GM23338 (cell line): ENCODE results near the gene TXNDC2. TPM values are rescaled to one million over a fixed set of nuclear protein-coding genes. Genes with fewer than 3 reads are reported as not detected.

Experiments
- ATAC-seq: fragments of 200-7000 bp; cut with Tn5 transposase; 3 replicates; pipeline ENCODE4 v1.9.1; 2020
- DNase-seq: peaks from one replicate; pipeline ENCODE4 v3.0.0-alpha.2; 2015; ENCODE audit warnings: low spot score
- H2AFZ ChIP-seq: fragments of 200-600 bp; sonication (generic); 2 replicates; pipeline ENCODE4 v1.8.0; 2016; ENCODE audit warnings: antibody characterized with exemption, mild to moderate bottlenecking, moderate library complexity
- H3F3A ChIP-seq: fragments of 200-600 bp; sonication (generic); replicated peaks from 2 replicates; pipeline ENCODE4 v1.8.0; 2017; ENCODE audit warnings: antibody characterized with exemption, mixed run types, low read depth
- H3K27ac ChIP-seq: fragments of 200-600 bp; sonication (generic); 2 replicates; pipeline ENCODE4 v1.6.1; 2016; ENCODE audit warnings: low read depth
- H3K27me3 ChIP-seq: fragments of 200-600 bp; sonication (generic); 2 replicates; pipeline ENCODE4 v1.8.0; 2016; ENCODE audit warnings: mild to moderate bottlenecking, mixed run types, moderate library complexity; ENCODE audit not compliant: insufficient read depth
- H3K36me3 ChIP-seq: fragments of 200-600 bp; sonication (generic); 2 replicates; pipeline ENCODE4 v1.8.0; 2016; ENCODE audit warnings: mild to moderate bottlenecking; ENCODE audit not compliant: insufficient read depth
- H3K4me1 ChIP-seq: fragments of 200-600 bp; sonication (generic); 2 replicates; pipeline ENCODE4 v1.8.0; 2016; ENCODE audit warnings: mild to moderate bottlenecking, moderate library complexity; ENCODE audit not compliant: insufficient read depth
- H3K4me2 ChIP-seq: fragments of 200-600 bp; sonication (generic); 2 replicates; pipeline ENCODE4 v1.7.1; 2017; ENCODE audit warnings: mixed run types
- H3K4me3 ChIP-seq: fragments of 200-600 bp; sonication (generic); 2 replicates; pipeline ENCODE4 v1.6.1; 2016; ENCODE audit warnings: mixed run types
- H3K79me2 ChIP-seq: fragments of 200-600 bp; sonication (generic); replicated peaks from 2 replicates; pipeline ENCODE4 v1.8.0; 2017; ENCODE audit warnings: mild to moderate bottlenecking; ENCODE audit not compliant: insufficient read depth
- H3K9me2 ChIP-seq: fragments of 200-600 bp; sonication (generic); 2 replicates; pipeline ENCODE4 v1.8.0; 2017; ENCODE audit not compliant: insufficient read depth
- H4K20me1 ChIP-seq: fragments of 200-600 bp; sonication (generic); replicated peaks from 2 replicates; pipeline ENCODE4 v1.8.0; 2017; ENCODE audit warnings: mild to moderate bottlenecking; ENCODE audit not compliant: insufficient read depth
- H3K27ac Mint-ChIP-seq: 2 replicates; pipeline ENCODE4 v1.8.0; 2020; ENCODE audit warnings: inconsistent platforms, mild to moderate bottlenecking, moderate library complexity, mixed read lengths
- H3K27me3 Mint-ChIP-seq: 3 replicates; pipeline ENCODE4 v1.8.0; 2022; ENCODE audit warnings: low read depth, mild to moderate bottlenecking, moderate library complexity, mixed read lengths, inconsistent platforms; ENCODE audit not compliant: insufficient read depth, poor library complexity
- H3K36me3 Mint-ChIP-seq: 3 replicates; pipeline ENCODE4 v1.8.0; 2021; ENCODE audit warnings: low read depth, mild to moderate bottlenecking, inconsistent platforms, moderate library complexity, mixed read lengths
- H3K4me1 Mint-ChIP-seq: 3 replicates; pipeline ENCODE4 v1.8.0; 2020; ENCODE audit warnings: mild to moderate bottlenecking, inconsistent platforms, mixed read lengths
- H3K4me3 Mint-ChIP-seq: 3 replicates; pipeline ENCODE4 v1.8.0; 2021; ENCODE audit warnings: moderate library complexity, mild to moderate bottlenecking, inconsistent platforms, mixed read lengths
- H3K9me3 Mint-ChIP-seq: 3 replicates; pipeline ENCODE4 v1.8.0; 2020; ENCODE audit warnings: moderate library complexity, mild to moderate bottlenecking, inconsistent platforms, mixed read lengths
- CREB1 ChIP-seq: fragments of 250-450 bp; sonication (Bioruptor Pico); IDR thresholded peaks from 2 replicates; pipeline ENCODE4 v1.5.0; 2020; ENCODE audit warnings: low read depth, mild to moderate bottlenecking, moderate library complexity
- EZH2 ChIP-seq: fragments of 200-600 bp; sonication (generic); IDR thresholded peaks from one replicate; pipeline ENCODE4 v1.8.0; 2017; ENCODE audit warnings: antibody characterized with exemption, mild to moderate bottlenecking, low read depth; ENCODE audit not compliant: unreplicated experiment
- EZH2phosphoT487 ChIP-seq: fragments of 200-600 bp; sonication (generic); IDR thresholded peaks from one replicate; pipeline ENCODE4 v1.8.1; 2018; ENCODE audit warnings: antibody characterized with exemption; ENCODE audit not compliant: unreplicated experiment
- JUNB ChIP-seq: IDR thresholded peaks from one replicate; pipeline ENCODE4 v1.6.1; 2016; ENCODE audit warnings: antibody characterized with exemption; ENCODE audit not compliant: unreplicated experiment
- NANOG ChIP-seq: IDR thresholded peaks from 2 replicates; pipeline ENCODE4 v1.6.1; 2016; ENCODE audit warnings: antibody characterized with exemption, borderline replicate concordance
- POLR2AphosphoS5 ChIP-seq: IDR thresholded peaks from 2 replicates; pipeline ENCODE4 v1.6.1; 2016; ENCODE audit warnings: antibody characterized with exemption, low read depth
- STAT1 ChIP-seq: IDR thresholded peaks from one replicate; pipeline ENCODE4 v1.6.1; 2016; ENCODE audit warnings: antibody characterized with exemption; ENCODE audit not compliant: unreplicated experiment
- ZNF114 ChIP-seq: fragments of 250-450 bp; sonication (Bioruptor Pico); IDR thresholded peaks from 2 replicates; pipeline ENCODE4 v1.5.0; 2020; ENCODE audit warnings: mild to moderate bottlenecking, moderate library complexity
- ZNF331 ChIP-seq: fragments of 250-450 bp; sonication (Bioruptor Pico); IDR thresholded peaks from 2 replicates; pipeline ENCODE4 v1.5.0; 2020; ENCODE audit warnings: low read depth, mild to moderate bottlenecking, moderate library complexity
- polyA plus RNA-seq: library from polyadenylated mRNA; unstranded; fragments of >200 nt; fragmentation: Nextera tagmentation; extraction: Ambion mirVana; gene quantifications from 2 replicates; pipeline ENCODE4 v1.2.1, GENCODE V29; 2016
- total RNA-seq: library from RNA; depleted of rRNA; stranded (reverse); fragments of >200 nt; shearing (Covaris generic); gene quantifications from 2 replicates; pipeline ENCODE4 v1.2.3, GENCODE V29; 2014
- TF ChIP-seq, protein P1 (sequence below), 2 experiments: fragments of 200-600 bp in 1 of 2; sonication (generic) in 1 of 2; conservative IDR thresholded peaks; 2 replicates each; pipeline versions ENCODE4 v1.5.1 to v1.6.1; 2016 to 2017; ENCODE audit warnings: antibody characterized with exemption in 2 of 2, low read depth in 2 of 2, mild to moderate bottlenecking in 2 of 2, moderate library complexity in 1 of 2
- TF ChIP-seq, protein P2 (sequence below): IDR thresholded peaks from 2 replicates; pipeline ENCODE4 v1.6.1; 2016; ENCODE audit warnings: antibody characterized with exemption
- TF ChIP-seq, protein P3 (sequence below): IDR thresholded peaks from one replicate; pipeline ENCODE4 v1.6.1; 2018; ENCODE audit warnings: antibody characterized with exemption; ENCODE audit not compliant: unreplicated experiment
- TF ChIP-seq, protein P4 (sequence below): fragments of 250-450 bp; sonication (Bioruptor Pico); IDR thresholded peaks from 2 replicates; pipeline ENCODE4 v1.5.0; 2020; ENCODE audit warnings: mild to moderate bottlenecking, moderate library complexity

Gene TXNDC2
- total and polyA plus RNA-seq, 2 experiments from 2014 or later: 0.16 TPM; not detected in 1

DNA sequence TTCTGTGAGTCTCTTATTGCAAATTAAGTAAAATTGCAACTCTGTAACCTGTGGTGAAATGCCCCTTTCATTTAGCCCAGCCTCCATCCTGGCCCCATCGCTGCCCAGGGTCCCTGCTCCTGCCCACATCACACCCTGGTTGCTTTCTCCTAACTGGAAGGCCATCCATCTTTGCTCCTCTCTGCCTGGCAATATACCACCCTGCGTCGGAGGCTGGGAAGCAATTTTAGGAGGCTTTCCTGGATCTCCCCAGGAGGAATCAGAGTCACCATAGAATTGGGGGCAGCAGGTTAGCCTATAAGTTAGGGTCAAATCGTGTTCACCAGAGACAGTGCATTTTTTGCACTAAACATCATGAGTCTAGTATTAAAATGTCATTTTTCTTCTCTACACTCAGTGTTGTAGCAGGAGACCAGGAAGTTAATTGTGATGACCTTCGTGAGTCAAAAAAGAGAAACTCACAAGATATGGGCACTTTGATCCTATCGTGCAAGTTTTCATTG lies 14.5 kb upstream of the TXNDC2 start:
- no peak overlapping the region for H3K27ac Mint-ChIP-seq
- peaks cover 9% of the 10 kb centered on the region for H3K4me1 ChIP-seq
- peaks cover 26% of the 10 kb centered on the region for H3K4me1 Mint-ChIP-seq
- H3K36me3 ChIP-seq: no peaks in the 10 kb centered on the region
- H3K4me2 ChIP-seq: no peak overlapping the region
- H3K36me3 Mint-ChIP-seq: peaks cover under 1% of the 10 kb centered on the region; the same call in 2 of the 3 replicates
- TF ChIP-seq POLR2AphosphoS5 (no peak), ZNF114 (CRISPR knock-in tag) (no peak), ZNF331 (CRISPR knock-in tag) (no peak), CREB1 (CRISPR knock-in tag) (no peak), NANOG (no peak), JUNB (no peak), STAT1 (no peak), EZH2 (no peak), EZH2phosphoT487 (no peak)
- TF ChIP-seq, protein P1, sequence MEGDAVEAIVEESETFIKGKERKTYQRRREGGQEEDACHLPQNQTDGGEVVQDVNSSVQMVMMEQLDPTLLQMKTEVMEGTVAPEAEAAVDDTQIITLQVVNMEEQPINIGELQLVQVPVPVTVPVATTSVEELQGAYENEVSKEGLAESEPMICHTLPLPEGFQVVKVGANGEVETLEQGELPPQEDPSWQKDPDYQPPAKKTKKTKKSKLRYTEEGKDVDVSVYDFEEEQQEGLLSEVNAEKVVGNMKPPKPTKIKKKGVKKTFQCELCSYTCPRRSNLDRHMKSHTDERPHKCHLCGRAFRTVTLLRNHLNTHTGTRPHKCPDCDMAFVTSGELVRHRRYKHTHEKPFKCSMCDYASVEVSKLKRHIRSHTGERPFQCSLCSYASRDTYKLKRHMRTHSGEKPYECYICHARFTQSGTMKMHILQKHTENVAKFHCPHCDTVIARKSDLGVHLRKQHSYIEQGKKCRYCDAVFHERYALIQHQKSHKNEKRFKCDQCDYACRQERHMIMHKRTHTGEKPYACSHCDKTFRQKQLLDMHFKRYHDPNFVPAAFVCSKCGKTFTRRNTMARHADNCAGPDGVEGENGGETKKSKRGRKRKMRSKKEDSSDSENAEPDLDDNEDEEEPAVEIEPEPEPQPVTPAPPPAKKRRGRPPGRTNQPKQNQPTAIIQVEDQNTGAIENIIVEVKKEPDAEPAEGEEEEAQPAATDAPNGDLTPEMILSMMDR (conservative IDR thresholded peaks at IDR 0.05; ENCODE audit: low read depth in 2 of 2): no peak
- TF ChIP-seq, protein P2, sequence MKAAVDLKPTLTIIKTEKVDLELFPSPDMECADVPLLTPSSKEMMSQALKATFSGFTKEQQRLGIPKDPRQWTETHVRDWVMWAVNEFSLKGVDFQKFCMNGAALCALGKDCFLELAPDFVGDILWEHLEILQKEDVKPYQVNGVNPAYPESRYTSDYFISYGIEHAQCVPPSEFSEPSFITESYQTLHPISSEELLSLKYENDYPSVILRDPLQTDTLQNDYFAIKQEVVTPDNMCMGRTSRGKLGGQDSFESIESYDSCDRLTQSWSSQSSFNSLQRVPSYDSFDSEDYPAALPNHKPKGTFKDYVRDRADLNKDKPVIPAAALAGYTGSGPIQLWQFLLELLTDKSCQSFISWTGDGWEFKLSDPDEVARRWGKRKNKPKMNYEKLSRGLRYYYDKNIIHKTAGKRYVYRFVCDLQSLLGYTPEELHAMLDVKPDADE: no peak
- TF ChIP-seq, protein P3, sequence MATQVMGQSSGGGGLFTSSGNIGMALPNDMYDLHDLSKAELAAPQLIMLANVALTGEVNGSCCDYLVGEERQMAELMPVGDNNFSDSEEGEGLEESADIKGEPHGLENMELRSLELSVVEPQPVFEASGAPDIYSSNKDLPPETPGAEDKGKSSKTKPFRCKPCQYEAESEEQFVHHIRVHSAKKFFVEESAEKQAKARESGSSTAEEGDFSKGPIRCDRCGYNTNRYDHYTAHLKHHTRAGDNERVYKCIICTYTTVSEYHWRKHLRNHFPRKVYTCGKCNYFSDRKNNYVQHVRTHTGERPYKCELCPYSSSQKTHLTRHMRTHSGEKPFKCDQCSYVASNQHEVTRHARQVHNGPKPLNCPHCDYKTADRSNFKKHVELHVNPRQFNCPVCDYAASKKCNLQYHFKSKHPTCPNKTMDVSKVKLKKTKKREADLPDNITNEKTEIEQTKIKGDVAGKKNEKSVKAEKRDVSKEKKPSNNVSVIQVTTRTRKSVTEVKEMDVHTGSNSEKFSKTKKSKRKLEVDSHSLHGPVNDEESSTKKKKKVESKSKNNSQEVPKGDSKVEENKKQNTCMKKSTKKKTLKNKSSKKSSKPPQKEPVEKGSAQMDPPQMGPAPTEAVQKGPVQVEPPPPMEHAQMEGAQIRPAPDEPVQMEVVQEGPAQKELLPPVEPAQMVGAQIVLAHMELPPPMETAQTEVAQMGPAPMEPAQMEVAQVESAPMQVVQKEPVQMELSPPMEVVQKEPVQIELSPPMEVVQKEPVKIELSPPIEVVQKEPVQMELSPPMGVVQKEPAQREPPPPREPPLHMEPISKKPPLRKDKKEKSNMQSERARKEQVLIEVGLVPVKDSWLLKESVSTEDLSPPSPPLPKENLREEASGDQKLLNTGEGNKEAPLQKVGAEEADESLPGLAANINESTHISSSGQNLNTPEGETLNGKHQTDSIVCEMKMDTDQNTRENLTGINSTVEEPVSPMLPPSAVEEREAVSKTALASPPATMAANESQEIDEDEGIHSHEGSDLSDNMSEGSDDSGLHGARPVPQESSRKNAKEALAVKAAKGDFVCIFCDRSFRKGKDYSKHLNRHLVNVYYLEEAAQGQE: no peak
- TF ChIP-seq, protein P4, sequence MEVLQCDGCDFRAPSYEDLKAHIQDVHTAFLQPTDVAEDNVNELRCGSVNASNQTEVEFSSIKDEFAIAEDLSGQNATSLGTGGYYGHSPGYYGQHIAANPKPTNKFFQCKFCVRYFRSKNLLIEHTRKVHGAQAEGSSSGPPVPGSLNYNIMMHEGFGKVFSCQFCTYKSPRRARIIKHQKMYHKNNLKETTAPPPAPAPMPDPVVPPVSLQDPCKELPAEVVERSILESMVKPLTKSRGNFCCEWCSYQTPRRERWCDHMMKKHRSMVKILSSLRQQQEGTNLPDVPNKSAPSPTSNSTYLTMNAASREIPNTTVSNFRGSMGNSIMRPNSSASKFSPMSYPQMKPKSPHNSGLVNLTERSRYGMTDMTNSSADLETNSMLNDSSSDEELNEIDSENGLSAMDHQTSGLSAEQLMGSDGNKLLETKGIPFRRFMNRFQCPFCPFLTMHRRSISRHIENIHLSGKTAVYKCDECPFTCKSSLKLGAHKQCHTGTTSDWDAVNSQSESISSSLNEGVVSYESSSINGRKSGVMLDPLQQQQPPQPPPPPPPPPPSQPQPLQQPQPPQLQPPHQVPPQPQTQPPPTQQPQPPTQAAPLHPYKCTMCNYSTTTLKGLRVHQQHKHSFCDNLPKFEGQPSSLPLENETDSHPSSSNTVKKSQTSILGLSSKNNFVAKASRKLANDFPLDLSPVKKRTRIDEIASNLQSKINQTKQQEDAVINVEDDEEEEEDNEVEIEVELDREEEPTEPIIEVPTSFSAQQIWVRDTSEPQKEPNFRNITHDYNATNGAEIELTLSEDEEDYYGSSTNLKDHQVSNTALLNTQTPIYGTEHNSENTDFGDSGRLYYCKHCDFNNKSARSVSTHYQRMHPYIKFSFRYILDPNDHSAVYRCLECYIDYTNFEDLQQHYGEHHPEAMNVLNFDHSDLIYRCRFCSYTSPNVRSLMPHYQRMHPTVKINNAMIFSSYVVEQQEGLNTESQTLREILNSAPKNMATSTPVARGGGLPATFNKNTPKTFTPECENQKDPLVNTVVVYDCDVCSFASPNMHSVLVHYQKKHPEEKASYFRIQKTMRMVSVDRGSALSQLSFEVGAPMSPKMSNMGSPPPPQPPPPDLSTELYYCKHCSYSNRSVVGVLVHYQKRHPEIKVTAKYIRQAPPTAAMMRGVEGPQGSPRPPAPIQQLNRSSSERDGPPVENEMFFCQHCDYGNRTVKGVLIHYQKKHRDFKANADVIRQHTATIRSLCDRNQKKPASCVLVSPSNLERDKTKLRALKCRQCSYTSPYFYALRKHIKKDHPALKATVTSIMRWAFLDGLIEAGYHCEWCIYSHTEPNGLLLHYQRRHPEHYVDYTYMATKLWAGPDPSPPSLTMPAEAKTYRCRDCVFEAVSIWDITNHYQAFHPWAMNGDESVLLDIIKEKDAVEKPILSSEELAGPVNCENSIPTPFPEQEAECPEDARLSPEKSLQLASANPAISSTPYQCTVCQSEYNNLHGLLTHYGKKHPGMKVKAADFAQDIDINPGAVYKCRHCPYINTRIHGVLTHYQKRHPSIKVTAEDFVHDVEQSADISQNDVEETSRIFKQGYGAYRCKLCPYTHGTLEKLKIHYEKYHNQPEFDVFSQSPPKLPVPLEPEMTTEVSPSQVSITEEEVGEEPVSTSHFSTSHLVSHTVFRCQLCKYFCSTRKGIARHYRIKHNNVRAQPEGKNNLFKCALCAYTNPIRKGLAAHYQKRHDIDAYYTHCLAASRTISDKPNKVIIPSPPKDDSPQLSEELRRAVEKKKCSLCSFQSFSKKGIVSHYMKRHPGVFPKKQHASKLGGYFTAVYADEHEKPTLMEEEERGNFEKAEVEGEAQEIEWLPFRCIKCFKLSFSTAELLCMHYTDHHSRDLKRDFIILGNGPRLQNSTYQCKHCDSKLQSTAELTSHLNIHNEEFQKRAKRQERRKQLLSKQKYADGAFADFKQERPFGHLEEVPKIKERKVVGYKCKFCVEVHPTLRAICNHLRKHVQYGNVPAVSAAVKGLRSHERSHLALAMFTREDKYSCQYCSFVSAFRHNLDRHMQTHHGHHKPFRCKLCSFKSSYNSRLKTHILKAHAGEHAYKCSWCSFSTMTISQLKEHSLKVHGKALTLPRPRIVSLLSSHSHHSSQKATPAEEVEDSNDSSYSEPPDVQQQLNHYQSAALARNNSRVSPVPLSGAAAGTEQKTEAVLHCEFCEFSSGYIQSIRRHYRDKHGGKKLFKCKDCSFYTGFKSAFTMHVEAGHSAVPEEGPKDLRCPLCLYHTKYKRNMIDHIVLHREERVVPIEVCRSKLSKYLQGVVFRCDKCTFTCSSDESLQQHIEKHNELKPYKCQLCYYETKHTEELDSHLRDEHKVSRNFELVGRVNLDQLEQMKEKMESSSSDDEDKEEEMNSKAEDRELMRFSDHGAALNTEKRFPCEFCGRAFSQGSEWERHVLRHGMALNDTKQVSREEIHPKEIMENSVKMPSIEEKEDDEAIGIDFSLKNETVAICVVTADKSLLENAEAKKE (CRISPR knock-in tag): no peak
- no peak overlapping the region for H3K4me3 ChIP-seq
- H4K20me1 ChIP-seq: no peaks in the 10 kb centered on the region
- peaks cover 9% of the 10 kb centered on the region for H3K9me3 Mint-ChIP-seq
- H3K4me3 Mint-ChIP-seq: no peak overlapping the region
- H3K9me2 ChIP-seq: no peaks in the 10 kb centered on the region
- H3K27ac ChIP-seq: no peak overlapping the region
- H3F3A ChIP-seq: no peaks in the 10 kb centered on the region
- no peaks in the 10 kb centered on the region for H3K79me2 ChIP-seq
- no peaks in the 10 kb centered on the region for H3K27me3 ChIP-seq
- peaks cover 14% of the 10 kb centered on the region for H3K27me3 Mint-ChIP-seq
- no peak for DNase-seq
- H2AFZ ChIP-seq: peak overlapping the region; percentile 15
- ATAC-seq: no peak
